KMS-11 (cell line): Measurements from ENCODE around the gene GLIS1.

Experiments
- H2AFZ ChIP-seq: fragments of 200-600 bp; sonication (generic); 2 replicates; pipeline ENCODE4 v1.6.1; 2016; ENCODE audit warnings: antibody characterized with exemption, mixed run types, low read depth
- H3K27ac ChIP-seq: fragments of 200-600 bp; sonication (generic); 2 replicates; pipeline ENCODE4 v1.6.1; 2016; ENCODE audit warnings: mild to moderate bottlenecking, mixed run types
- H3K27me3 ChIP-seq: fragments of 200-600 bp; sonication (generic); 2 replicates; pipeline ENCODE4 v1.6.1; 2017; ENCODE audit warnings: mild to moderate bottlenecking, low read depth, mixed run types, moderate library complexity; ENCODE audit not compliant: insufficient read depth
- H3K36me3 ChIP-seq: fragments of 200-600 bp; sonication (generic); 2 replicates; pipeline ENCODE4 v1.6.1; 2017; ENCODE audit warnings: mild to moderate bottlenecking, mixed run types; ENCODE audit not compliant: insufficient read depth
- H3K4me1 ChIP-seq: fragments of 200-600 bp; sonication (generic); 2 replicates; pipeline ENCODE4 v1.6.1; 2016; ENCODE audit warnings: mild to moderate bottlenecking, low read depth, mixed run types; ENCODE audit not compliant: poor library complexity, severe bottlenecking
- H3K4me2 ChIP-seq: fragments of 200-600 bp; sonication (generic); 2 replicates; pipeline ENCODE4 v1.7.0; 2016; ENCODE audit warnings: mild to moderate bottlenecking, mixed run types
- H3K4me3 ChIP-seq: fragments of 200-600 bp; sonication (generic); IDR thresholded peaks from 2 replicates; pipeline ENCODE4 v1.6.1; 2017; ENCODE audit warnings: low read depth, low read length, mixed read lengths; ENCODE audit not compliant: insufficient read depth
- H3K79me2 ChIP-seq: fragments of 200-600 bp; sonication (generic); 2 replicates; pipeline ENCODE4 v1.6.1; 2016; ENCODE audit warnings: low read depth, mixed run types; ENCODE audit not compliant: insufficient read depth
- H3K9ac ChIP-seq: fragments of 200-600 bp; sonication (generic); 2 replicates; pipeline ENCODE4 v1.6.1; 2016; ENCODE audit warnings: mild to moderate bottlenecking, mixed run types
- H4K20me1 ChIP-seq: fragments of 200-600 bp; sonication (generic); 2 replicates; pipeline ENCODE4 v1.6.1; 2016; ENCODE audit warnings: mild to moderate bottlenecking, mixed run types; ENCODE audit not compliant: insufficient read depth
- TF ChIP-seq, protein P1 (sequence below): fragments of 200-600 bp; sonication (generic); conservative IDR thresholded peaks from 2 replicates; pipeline ENCODE4 v1.6.1; 2017; ENCODE audit warnings: low read depth, mild to moderate bottlenecking, antibody characterized with exemption, low read length, moderate library complexity, mixed read lengths

The GLIS1 gene

DNA sequence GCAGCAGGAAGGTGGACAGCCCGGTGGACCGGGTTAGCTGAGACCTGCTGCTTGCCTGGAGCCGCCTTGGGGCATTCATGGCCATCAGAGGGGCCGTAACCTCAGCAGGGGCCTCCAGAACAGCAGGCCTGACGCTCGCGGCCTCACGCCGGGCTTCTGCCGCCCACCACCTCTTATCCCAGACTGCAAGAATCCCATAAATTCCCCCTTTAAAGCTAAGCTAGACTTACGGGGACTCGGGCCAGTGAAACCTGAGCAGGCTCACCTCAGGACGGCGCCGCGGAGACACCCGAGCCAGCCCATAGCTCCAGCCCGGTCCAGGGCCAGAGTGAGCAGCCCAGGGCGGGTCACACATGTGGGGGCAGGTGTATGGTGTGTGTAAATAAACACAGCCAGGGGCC is 132.3 kb downstream of the GLIS1 start:
- Histone ChIP-seq H3K4me1 (peaks cover 4% of the 10 kb centered on the region), H4K20me1 (no peaks in the 10 kb centered on the region), H3K4me2 (no peak overlapping the region), H3K36me3 (no peaks in the 10 kb centered on the region), H3K27ac (no peak overlapping the region), H3K4me3 (no peak overlapping the region), H3K79me2 (no peaks in the 10 kb centered on the region), H3K9ac (no peak overlapping the region), H2AFZ (no peak overlapping the region), H3K27me3 (no peaks in the 10 kb centered on the region)
- TF ChIP-seq, protein P1, sequence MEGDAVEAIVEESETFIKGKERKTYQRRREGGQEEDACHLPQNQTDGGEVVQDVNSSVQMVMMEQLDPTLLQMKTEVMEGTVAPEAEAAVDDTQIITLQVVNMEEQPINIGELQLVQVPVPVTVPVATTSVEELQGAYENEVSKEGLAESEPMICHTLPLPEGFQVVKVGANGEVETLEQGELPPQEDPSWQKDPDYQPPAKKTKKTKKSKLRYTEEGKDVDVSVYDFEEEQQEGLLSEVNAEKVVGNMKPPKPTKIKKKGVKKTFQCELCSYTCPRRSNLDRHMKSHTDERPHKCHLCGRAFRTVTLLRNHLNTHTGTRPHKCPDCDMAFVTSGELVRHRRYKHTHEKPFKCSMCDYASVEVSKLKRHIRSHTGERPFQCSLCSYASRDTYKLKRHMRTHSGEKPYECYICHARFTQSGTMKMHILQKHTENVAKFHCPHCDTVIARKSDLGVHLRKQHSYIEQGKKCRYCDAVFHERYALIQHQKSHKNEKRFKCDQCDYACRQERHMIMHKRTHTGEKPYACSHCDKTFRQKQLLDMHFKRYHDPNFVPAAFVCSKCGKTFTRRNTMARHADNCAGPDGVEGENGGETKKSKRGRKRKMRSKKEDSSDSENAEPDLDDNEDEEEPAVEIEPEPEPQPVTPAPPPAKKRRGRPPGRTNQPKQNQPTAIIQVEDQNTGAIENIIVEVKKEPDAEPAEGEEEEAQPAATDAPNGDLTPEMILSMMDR: no peak

DNA sequence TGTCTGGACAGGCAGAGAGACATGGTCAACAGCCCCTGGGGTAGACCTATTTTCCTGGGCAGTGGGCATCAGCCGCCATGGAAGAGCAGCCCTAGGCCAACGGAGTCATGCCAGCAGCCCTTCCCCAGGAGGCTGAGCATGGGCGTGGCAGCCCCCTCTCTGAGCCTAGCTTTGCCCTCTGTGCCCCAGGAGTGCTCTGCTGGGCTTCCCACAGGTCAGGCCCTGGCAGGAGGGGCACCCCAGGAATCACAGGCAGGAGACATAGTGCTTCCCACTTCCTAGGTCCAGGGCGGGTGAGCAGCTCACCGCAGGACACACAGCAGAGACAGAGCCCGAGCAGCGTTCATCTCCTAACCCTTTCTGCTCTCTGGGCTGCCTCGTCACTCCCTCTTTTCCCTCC is 132.8 kb downstream of the GLIS1 start:
- H2AFZ ChIP-seq: no peak overlapping the region

DNA sequence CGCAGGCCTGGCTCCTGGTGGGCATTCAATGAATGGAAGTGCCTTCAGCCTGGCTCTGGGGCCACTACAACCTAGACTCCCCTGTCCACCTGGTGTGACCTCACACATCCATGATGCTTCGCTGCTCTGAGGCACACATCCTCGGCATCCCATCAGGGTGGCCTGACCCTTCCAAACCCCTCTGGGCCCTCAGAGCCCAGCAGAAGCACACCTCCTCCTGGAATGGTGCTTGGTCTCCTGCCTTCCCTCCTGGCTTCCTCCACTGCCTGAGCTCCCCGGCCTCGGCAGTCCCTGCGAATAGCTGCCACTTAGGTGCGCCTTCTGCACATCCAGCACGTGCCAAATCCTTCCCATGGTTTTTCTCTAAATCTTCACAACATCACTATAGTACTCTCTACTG is 133.8 kb downstream of the GLIS1 start:
- no peak overlapping the region for H3K9ac ChIP-seq
- H3K27me3 ChIP-seq: no peaks in the 10 kb centered on the region
- no peaks in the 10 kb centered on the region for H4K20me1 ChIP-seq
- H3K4me3 ChIP-seq: no peak overlapping the region
- H2AFZ ChIP-seq: no peak overlapping the region
- no peaks in the 10 kb centered on the region for H3K36me3 ChIP-seq
- TF ChIP-seq, protein P1: no peak
- H3K79me2 ChIP-seq: no peaks in the 10 kb centered on the region
- no peak overlapping the region for H3K4me2 ChIP-seq
- no peak overlapping the region for H3K27ac ChIP-seq
- H3K4me1 ChIP-seq: peaks cover 19% of the 10 kb centered on the region

More for the DNA sequence above, 132.8 kb downstream of the GLIS1 start:
- Histone ChIP-seq H3K36me3 (no peaks in the 10 kb centered on the region), H3K4me1 (peaks cover 9% of the 10 kb centered on the region), H3K27ac (no peak overlapping the region), H3K4me3 (no peak overlapping the region), H3K9ac (no peak overlapping the region), H3K79me2 (no peaks in the 10 kb centered on the region), H4K20me1 (no peaks in the 10 kb centered on the region), H3K27me3 (no peaks in the 10 kb centered on the region), H3K4me2 (no peak overlapping the region)
- TF ChIP-seq, protein P1: no peak

DNA sequence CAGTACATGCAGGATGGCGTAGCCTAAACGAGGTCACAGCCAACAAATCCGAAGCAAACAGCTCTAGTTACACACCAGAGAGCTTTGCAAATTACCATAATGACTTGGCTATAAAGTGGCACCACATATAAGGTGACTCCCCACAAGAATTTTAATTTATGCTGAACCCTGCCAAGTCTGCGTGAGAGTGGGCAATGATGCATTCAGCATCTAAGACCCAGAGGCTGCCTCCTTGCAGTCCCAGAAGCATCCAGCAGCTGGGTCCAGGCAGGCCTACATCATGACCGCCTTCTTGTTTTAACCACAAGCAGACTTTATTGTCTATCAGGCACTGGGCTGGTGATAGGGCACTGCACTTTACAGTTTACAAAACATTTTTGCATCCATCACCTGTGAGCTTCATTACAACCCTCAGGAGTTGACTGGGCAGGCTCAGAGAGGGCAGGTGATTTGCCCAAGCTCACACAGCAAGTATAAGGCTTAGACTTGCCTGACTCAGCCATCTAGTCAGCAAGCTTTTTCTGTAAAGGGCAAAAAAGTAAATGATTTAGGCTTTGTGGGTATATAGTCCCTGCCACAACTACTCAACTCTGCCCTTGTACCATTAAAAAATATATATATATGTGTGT is 134.6 kb downstream of the GLIS1 start:
- Histone ChIP-seq H2AFZ (no peak overlapping the region), H3K4me2 (no peak overlapping the region), H4K20me1 (no peaks in the 10 kb centered on the region), H3K4me1 (peaks cover 27% of the 10 kb centered on the region), H3K79me2 (no peaks in the 10 kb centered on the region), H3K27ac (no peak overlapping the region), H3K4me3 (no peak overlapping the region), H3K9ac (no peak overlapping the region), H3K27me3 (no peaks in the 10 kb centered on the region), H3K36me3 (no peaks in the 10 kb centered on the region)
- TF ChIP-seq, protein P1: no peak
